Stomach (tissue), 9 donors: ENCODE results near the gene NUP188. TPM values are rescaled to one million over a fixed set of nuclear protein-coding genes. Genes with fewer than 3 reads are reported as not detected.
A peak's percentile ranks its signal among the peaks of the same experiment; 100 is the strongest.

ENCODE experiments used
- DNase-seq, 2 donors: peaks; one replicate each; pipeline versions ENCODE4 v3.0.0 to v3.0.0-alpha.2; 2013 to 2019
- H3K27ac ChIP-seq, 5 donors: fragments of 200-600 bp in 4 of 5; sonication (generic) in 4 of 5; one replicate each; pipeline ENCODE4 v1.5.1; 2013 to 2019; ENCODE audit warnings: mild to moderate bottlenecking in 1 of 5, moderate library complexity in 1 of 5
- H3K27me3 ChIP-seq, 3 donors: fragments of 200-600 bp; sonication (generic); one replicate each; pipeline ENCODE4 v1.5.1; 2017 to 2019; ENCODE audit warnings: mixed run types in 1 of 3
- H3K36me3 ChIP-seq, 4 donors: fragments of 200-600 bp; sonication (generic); 1 replicate in 3 of 4; 2 replicates in 1 of 4; pipeline ENCODE4 v1.5.1; 2016 to 2019
- H3K4me1 ChIP-seq, 4 donors: fragments of 200-600 bp; sonication (generic); one replicate each; pipeline ENCODE4 v1.5.1; 2016 to 2019
- H3K4me3 ChIP-seq, 4 donors: fragments of 200-600 bp; sonication (generic) in 3 of 4; one replicate each; pipeline ENCODE4 v1.5.1; 2016 to 2019; ENCODE audit warnings: mild to moderate bottlenecking in 1 of 4
- H3K9me3 ChIP-seq, 4 donors: fragments of 200-600 bp; sonication (generic); one replicate each; pipeline ENCODE4 v1.5.1; 2016 to 2019
- EP300 ChIP-seq: sonication (generic); formaldehyde crosslinking; IDR thresholded peaks from one replicate; pipeline ENCODE4 v1.6.1; 2017; ENCODE audit warnings: antibody characterized with exemption
- POLR2A ChIP-seq, 4 donors: fragments of 450-650 bp; IDR thresholded peaks; one replicate each; pipeline ENCODE4 v1.6.1; 2016; ENCODE audit warnings: antibody characterized with exemption in 4 of 4, control low read depth in 2 of 4, mild to moderate bottlenecking in 1 of 4, moderate library complexity in 1 of 4
- POLR2AphosphoS5 ChIP-seq, 3 donors: sonication (generic); formaldehyde crosslinking; IDR thresholded peaks; one replicate each; pipeline ENCODE4 v1.6.1; 2016; ENCODE audit warnings: antibody characterized with exemption in 3 of 3
- WGBS, 5 donors: extraction: QIAGEN DNeasy Blood & Tissue Kit in 3 of 5; methylation state at CpG; one replicate each; pipeline versions ENCODE4 v1.1.5 to v1.1.7; 2013 to 2018; 5-methylcytosine and 5-hydroxymethylcytosine counted together
- intact Hi-C: fragments of 100-400 bp; cut with DNase I; formaldehyde crosslinking; loops from one replicate; pipeline ENCODE4 v1.15.1; 2023; ENCODE audit warnings: low total_unique reads
- polyA plus RNA-seq, 3 donors: library from polyadenylated mRNA; stranded (reverse); fragments of 200-250 nt; gene quantifications; one replicate each; pipeline ENCODE4 v1.2.3, GENCODE V29; 2013
- total RNA-seq, 5 donors: library from RNA; depleted of rRNA; stranded (reverse); fragments of >200 nt; gene quantifications; one replicate each; pipeline versions ENCODE4 v1.1.0 to v1.2.3, GENCODE V29; 2014 to 2016
- TF ChIP-seq, protein P1 (sequence below), 7 experiments: fragments of 450-650 bp in 4 of 7; fragments of 200-600 bp in 3 of 7; sonication (generic) in 3 of 7; IDR thresholded peaks; one replicate each; pipeline ENCODE4 v1.5.1; 2016 to 2019; ENCODE audit warnings: antibody characterized with exemption in 7 of 7, control low read depth in 2 of 7, mild to moderate bottlenecking in 1 of 7
- donor health status: healthy with polysubstance abuse.
- donor health status: Bipolar disorder and iron deficiency.
- donor health status: healthy.

NUP188 gene
- total and polyA plus RNA-seq, 8 donors = 4.4 to 79.9 (median 36.7) TPM

DNA sequence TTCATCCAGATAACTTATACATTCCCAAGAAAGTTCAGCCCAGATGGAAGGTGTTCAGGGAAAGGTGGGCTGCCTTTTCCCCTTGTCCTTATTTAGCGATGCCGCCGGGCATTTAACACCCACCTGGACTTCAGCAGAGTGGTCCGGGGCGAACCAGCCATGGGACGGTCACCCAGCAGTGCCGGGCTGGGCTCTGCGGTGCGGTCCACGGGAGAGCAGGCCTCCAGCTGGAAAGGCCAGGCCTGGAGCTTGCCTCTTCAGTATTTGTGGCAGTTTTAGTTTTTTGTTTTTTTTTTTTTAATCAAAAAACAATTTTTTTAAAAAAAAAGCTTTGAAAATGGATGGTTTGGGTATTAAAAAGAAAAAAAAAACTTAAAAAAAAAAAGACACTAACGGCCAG is 30.8 kb upstream of the NUP188 start:
- peaks cover 10 to 55% (median 30%) of the 10 kb centered on the region in 4 donors for H3K36me3 ChIP-seq
- H3K4me1 ChIP-seq = peaks cover 71 to 93% (median 84%) of the 10 kb centered on the region in 4 donors
- H3K9me3 ChIP-seq = no peaks in the 10 kb centered on the region
- TF ChIP-seq EP300 (no peak), POLR2A (IDR thresholded peaks at IDR 0.05) (no peak), POLR2AphosphoS5 (IDR thresholded peaks at IDR 0.05) (no peak)
- TF ChIP-seq, protein P1, sequence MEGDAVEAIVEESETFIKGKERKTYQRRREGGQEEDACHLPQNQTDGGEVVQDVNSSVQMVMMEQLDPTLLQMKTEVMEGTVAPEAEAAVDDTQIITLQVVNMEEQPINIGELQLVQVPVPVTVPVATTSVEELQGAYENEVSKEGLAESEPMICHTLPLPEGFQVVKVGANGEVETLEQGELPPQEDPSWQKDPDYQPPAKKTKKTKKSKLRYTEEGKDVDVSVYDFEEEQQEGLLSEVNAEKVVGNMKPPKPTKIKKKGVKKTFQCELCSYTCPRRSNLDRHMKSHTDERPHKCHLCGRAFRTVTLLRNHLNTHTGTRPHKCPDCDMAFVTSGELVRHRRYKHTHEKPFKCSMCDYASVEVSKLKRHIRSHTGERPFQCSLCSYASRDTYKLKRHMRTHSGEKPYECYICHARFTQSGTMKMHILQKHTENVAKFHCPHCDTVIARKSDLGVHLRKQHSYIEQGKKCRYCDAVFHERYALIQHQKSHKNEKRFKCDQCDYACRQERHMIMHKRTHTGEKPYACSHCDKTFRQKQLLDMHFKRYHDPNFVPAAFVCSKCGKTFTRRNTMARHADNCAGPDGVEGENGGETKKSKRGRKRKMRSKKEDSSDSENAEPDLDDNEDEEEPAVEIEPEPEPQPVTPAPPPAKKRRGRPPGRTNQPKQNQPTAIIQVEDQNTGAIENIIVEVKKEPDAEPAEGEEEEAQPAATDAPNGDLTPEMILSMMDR (IDR thresholded peaks at IDR 0.05) = no peak
- WGBS, 5 donors = 78 to 88% (median 82%) methylated on average over 11 of the region's 11 CpGs
- H3K4me3 ChIP-seq = no peak overlapping the region
- H3K27me3 ChIP-seq = no peaks in the 10 kb centered on the region
- H3K27ac ChIP-seq = peak overlapping the region; percentile 64 to 90 (median 83)
- intact Hi-C loops = no loop called here
- DNase-seq = no peak

DNA sequence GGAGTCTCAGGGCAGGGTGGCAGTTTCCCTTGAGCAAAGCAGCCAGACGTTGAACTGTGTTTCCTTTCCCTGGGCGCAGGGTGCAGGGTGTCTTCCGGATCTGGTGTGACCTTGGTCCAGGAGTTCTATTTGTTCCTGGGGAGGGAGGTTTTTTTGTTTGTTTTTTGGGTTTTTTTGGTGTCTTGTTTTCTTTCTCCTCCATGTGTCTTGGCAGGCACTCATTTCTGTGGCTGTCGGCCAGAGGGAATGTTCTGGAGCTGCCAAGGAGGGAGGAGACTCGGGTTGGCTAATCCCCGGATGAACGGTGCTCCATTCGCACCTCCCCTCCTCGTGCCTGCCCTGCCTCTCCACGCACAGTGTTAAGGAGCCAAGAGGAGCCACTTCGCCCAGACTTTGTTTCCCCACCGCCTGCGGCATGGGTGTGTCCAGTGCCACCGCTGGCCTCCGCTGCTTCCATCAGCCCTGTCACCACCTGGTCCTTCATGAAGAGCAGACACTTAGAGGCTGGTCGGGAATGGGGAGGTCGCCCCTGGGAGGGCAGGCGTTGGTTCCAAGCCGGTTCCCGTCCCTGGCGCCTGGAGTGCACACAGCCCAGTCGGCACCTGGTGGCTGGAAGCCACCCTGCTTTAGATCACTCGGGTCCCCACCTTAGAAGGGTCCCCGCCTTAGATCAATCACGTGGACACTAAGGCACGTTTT is 30.2 kb upstream of the NUP188 start:
- Histone ChIP-seq H3K36me3 (peaks cover 10 to 51% (median 30%) of the 10 kb centered on the region in 4 donors), H3K27ac (peak overlapping the region; percentile 61 to 90 (median 83)), H3K9me3 (no peaks in the 10 kb centered on the region), H3K4me1 (peaks cover 71 to 92% (median 83%) of the 10 kb centered on the region in 4 donors), H3K27me3 (no peaks in the 10 kb centered on the region), H3K4me3 (no peak overlapping the region)
- TF ChIP-seq POLR2AphosphoS5 (IDR thresholded peaks at IDR 0.05) = peak; percentile 2 to 82 (median 39)
- no peak for TF ChIP-seq EP300
- peak; percentile 79 to 88 for DNase-seq
- intact Hi-C loops = no loop called here
- WGBS, 5 donors = 33 to 51% (median 51%) methylated on average over 16 to 26 of the region's 26 CpGs

DNA sequence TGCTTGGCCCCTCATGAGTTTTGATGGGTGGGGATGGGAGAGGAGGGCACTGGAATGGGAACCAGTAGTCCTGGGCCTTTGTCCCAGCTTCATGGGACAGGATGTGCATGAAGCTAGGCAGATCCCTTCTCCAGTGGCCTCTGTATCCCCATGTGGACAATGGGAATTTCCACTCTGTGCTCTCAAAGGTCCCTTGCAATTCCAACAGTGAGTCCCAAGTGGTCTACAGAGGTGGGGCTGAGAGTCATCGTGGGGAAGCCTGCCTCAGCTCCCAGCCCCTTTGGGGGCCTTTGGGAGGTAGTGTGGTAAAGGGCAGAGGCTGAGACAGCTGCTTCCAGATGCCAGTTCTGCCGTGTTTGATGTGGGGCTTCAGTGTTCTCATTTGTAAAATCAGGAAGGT is 28.6 kb upstream of the NUP188 start:
- Histone ChIP-seq H3K36me3 (peaks cover 10 to 45% (median 30%) of the 10 kb centered on the region in 4 donors), H3K4me3 (no peak overlapping the region), H3K27ac (peak overlapping the region in 4 of 5 donors; percentile 84 to 95 (median 90)), H3K27me3 (no peaks in the 10 kb centered on the region), H3K9me3 (no peaks in the 10 kb centered on the region), H3K4me1 (peaks cover 60 to 90% (median 77%) of the 10 kb centered on the region in 4 donors)
- 51 to 62% (median 57%) methylated on average over 2 of the region's 2 CpGs for WGBS, 5 donors
- intact Hi-C loops = no loop called here
- DNase-seq = no peak
- no peak for TF ChIP-seq POLR2AphosphoS5 (IDR thresholded peaks at IDR 0.05)
- TF ChIP-seq, protein P1 (IDR thresholded peaks at IDR 0.05) = no peak

DNA sequence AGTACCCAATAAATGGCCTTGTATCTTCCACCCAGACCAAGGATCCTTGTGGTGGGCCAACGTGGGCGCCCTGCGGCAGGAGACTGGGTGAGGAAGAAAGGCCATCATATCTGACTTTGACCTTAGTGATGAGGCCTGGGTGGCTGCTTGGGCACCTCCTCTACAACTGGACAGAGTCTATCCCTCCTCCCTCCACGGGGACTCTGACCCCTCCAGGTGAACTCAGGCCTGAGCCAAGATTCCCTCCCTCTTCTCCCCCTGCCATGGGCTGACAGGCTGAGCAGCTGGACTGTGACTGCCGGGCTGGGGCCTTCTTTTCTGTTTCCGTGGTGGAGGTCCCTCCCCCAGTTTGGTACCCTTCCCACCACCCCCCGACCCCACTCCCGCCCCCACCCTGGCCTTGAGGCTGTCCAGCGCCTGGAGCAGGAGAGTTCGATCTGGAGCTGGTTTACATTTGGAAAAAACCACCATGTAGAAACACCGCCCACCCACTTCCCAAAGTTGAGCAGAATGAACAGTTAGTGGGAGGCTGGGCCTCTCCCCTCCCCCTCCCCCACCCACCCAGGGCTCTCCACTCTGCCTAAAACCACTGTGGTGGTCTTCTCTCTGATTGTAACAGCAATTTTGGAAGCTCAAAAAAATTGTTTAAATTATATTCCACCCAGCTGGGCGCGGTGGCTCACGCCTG is 28.0 kb upstream of the NUP188 start:
- H3K4me1 ChIP-seq = peaks cover 54 to 86% (median 71%) of the 10 kb centered on the region in 4 donors
- no peaks in the 10 kb centered on the region for H3K9me3 ChIP-seq
- no peaks in the 10 kb centered on the region for H3K27me3 ChIP-seq
- H3K4me3 ChIP-seq = no peak overlapping the region
- peaks cover 10 to 41% (median 26%) of the 10 kb centered on the region in 4 donors for H3K36me3 ChIP-seq
- 69 to 77% (median 71%) methylated on average over 12 to 14 of the region's 14 CpGs for WGBS, 5 donors
- intact Hi-C loops = no loop called here
- TF ChIP-seq POLR2AphosphoS5 (IDR thresholded peaks at IDR 0.05) = no peak
- TF ChIP-seq EP300 = no peak
- TF ChIP-seq POLR2A (IDR thresholded peaks at IDR 0.05) = no peak
- TF ChIP-seq, protein P1 (IDR thresholded peaks at IDR 0.05) = no peak
- DNase-seq = no peak
- peak overlapping the region; percentile 23 to 95 (median 90) for H3K27ac ChIP-seq
